ENCODE measurements around the gene ZNRF3.
"Not testable (repeated sequence)": the region's sequence is repeated elsewhere in the genome, so short reads cannot be mapped to it uniquely, and the experiment has no call there.

ZNRF3 gene

DNA sequence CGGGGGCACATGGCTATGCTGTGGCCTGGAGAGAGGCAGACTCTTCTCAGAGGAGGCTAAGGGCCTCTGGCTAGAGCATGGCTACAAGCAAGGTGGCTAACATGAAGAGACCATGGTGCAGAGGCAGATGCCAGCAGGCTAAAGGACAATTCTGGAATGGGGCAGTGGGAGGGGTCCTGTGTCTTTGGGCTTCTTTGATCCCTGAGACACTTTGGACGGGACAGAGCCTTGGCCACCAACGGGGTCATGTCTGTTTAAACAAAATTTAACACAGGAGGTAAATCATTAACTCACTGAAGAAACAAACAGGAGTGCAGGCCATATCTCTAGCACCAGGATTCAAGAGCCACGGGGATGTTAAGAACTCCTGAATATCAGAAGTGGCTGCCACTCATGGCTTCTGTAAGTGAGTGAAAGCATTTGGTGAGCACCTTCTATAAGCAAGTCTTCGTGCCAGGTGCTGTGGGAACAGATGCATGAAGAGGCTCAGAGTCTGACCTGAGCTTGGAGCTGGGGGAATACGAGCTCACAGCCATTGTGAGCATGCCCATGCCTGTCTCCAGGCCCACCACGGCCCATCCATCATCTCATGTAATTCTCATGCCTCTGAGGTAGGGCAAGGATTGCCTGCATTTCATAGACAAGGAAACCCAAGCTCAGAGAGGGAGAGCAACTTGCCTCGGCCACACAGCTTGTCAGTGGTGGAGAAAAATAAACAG, 18.3 kb upstream of the ZNRF3 start (continued):
- TF ChIP-seq, protein P1, sequence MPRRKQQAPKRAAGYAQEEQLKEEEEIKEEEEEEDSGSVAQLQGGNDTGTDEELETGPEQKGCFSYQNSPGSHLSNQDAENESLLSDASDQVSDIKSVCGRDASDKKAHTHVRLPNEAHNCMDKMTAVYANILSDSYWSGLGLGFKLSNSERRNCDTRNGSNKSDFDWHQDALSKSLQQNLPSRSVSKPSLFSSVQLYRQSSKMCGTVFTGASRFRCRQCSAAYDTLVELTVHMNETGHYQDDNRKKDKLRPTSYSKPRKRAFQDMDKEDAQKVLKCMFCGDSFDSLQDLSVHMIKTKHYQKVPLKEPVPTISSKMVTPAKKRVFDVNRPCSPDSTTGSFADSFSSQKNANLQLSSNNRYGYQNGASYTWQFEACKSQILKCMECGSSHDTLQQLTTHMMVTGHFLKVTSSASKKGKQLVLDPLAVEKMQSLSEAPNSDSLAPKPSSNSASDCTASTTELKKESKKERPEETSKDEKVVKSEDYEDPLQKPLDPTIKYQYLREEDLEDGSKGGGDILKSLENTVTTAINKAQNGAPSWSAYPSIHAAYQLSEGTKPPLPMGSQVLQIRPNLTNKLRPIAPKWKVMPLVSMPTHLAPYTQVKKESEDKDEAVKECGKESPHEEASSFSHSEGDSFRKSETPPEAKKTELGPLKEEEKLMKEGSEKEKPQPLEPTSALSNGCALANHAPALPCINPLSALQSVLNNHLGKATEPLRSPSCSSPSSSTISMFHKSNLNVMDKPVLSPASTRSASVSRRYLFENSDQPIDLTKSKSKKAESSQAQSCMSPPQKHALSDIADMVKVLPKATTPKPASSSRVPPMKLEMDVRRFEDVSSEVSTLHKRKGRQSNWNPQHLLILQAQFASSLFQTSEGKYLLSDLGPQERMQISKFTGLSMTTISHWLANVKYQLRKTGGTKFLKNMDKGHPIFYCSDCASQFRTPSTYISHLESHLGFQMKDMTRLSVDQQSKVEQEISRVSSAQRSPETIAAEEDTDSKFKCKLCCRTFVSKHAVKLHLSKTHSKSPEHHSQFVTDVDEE (CRISPR knock-in tag; IDR thresholded peaks at IDR 0.05), result no peak

DNA sequence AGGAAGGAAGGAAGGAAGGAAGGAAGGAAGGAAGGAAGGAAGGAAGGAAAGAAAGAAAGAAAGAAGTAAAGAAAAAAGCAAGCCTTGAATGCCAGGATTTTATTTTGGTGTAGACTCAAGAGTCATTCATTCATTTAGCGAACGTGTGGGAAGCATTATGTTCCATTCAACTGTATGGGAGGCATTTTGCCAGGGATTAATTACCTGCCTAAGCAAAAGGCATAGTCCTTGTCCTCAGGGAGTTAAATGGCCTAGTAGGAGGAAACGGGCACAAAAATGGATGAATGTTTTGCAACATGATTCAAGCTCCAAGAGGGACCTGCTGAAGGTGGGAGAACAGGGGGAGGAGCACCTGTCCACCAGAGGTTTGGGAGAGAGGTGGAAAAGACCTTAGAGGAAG, 16.2 kb upstream of the ZNRF3 start:
- no peak for TF ChIP-seq ZFP30 (CRISPR knock-in tag; IDR thresholded peaks at IDR 0.05)
- TF ChIP-seq PPARA (CRISPR knock-in tag; IDR thresholded peaks at IDR 0.05; ENCODE audit: borderline replicate concordance), result no peak
- TF ChIP-seq BACH2 (CRISPR knock-in tag; IDR thresholded peaks at IDR 0.05; ENCODE audit: borderline replicate concordance), result no peak
- no peak for TF ChIP-seq ZNF70 (CRISPR knock-in tag; IDR thresholded peaks at IDR 0.05)
- TF ChIP-seq, protein P1 (CRISPR knock-in tag; IDR thresholded peaks at IDR 0.05), result no peak
- no peak for TF ChIP-seq ZNF565 (CRISPR knock-in tag; conservative IDR thresholded peaks at IDR 0.05; ENCODE audit: low read depth)
- no peak for TF ChIP-seq OSR1 (CRISPR knock-in tag; IDR thresholded peaks at IDR 0.05)
- no peak for TF ChIP-seq ZFP3 (CRISPR knock-in tag; IDR thresholded peaks at IDR 0.05)
- TF ChIP-seq RARB (CRISPR knock-in tag; IDR thresholded peaks at IDR 0.05), result no peak
- TF ChIP-seq, protein P2, sequence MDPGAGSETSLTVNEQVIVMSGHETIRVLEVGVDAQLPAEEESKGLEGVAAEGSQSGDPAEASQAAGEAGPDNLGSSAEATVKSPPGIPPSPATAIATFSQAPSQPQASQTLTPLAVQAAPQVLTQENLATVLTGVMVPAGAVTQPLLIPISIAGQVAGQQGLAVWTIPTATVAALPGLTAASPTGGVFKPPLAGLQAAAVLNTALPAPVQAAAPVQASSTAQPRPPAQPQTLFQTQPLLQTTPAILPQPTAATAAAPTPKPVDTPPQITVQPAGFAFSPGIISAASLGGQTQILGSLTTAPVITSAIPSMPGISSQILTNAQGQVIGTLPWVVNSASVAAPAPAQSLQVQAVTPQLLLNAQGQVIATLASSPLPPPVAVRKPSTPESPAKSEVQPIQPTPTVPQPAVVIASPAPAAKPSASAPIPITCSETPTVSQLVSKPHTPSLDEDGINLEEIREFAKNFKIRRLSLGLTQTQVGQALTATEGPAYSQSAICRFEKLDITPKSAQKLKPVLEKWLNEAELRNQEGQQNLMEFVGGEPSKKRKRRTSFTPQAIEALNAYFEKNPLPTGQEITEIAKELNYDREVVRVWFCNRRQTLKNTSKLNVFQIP (CRISPR knock-in tag; IDR thresholded peaks at IDR 0.05; ENCODE audit: borderline replicate concordance, low read depth), result no peak
- no peak for TF ChIP-seq GLIS3 (CRISPR knock-in tag; IDR thresholded peaks at IDR 0.05)
- TF ChIP-seq TCF4 (CRISPR knock-in tag; IDR thresholded peaks at IDR 0.05; ENCODE audit: borderline replicate concordance), result no peak
- TF ChIP-seq, protein P3, sequence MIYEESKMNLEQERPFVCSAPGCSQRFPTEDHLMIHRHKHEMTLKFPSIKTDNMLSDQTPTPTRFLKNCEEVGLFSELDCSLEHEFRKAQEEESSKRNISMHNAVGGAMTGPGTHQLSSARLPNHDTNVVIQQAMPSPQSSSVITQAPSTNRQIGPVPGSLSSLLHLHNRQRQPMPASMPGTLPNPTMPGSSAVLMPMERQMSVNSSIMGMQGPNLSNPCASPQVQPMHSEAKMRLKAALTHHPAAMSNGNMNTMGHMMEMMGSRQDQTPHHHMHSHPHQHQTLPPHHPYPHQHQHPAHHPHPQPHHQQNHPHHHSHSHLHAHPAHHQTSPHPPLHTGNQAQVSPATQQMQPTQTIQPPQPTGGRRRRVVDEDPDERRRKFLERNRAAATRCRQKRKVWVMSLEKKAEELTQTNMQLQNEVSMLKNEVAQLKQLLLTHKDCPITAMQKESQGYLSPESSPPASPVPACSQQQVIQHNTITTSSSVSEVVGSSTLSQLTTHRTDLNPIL (CRISPR knock-in tag; IDR thresholded peaks at IDR 0.05; ENCODE audit: low read depth), result no peak
- no peak for TF ChIP-seq ESRRG (CRISPR knock-in tag; IDR thresholded peaks at IDR 0.05)
- no peak for TF ChIP-seq CSDC2 (CRISPR knock-in tag; IDR thresholded peaks at IDR 0.05)
- TF ChIP-seq TOX (CRISPR knock-in tag; IDR thresholded peaks at IDR 0.05; ENCODE audit: borderline replicate concordance), result no peak
- no peak for TF ChIP-seq ISL1 (CRISPR knock-in tag; IDR thresholded peaks at IDR 0.05)
- TF ChIP-seq ZC3H10 (CRISPR knock-in tag; IDR thresholded peaks at IDR 0.05), result no peak

DNA sequence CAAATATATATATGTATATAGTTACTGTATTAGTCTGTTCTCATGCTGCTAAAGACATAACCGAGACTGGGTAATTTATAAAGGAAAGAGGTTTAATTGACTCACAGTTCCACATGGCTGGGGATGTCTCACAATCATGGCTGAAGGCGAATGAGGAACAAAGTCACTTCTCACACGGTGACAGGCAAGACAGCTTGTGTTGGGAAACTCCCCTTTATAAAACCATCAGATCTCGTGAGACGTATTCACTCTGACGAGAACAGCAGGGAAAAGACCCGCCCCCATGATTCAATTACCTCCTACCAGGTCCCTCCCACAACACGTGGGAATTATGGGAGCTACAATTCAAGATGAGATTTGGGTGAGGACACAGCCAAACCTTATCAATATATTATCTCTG, 15.0 kb upstream of the ZNRF3 start:
- not testable (repeated sequence) for ATAC-seq

More for the DNA sequence above, 16.2 kb upstream of the ZNRF3 start:
- no peak for ATAC-seq

DNA sequence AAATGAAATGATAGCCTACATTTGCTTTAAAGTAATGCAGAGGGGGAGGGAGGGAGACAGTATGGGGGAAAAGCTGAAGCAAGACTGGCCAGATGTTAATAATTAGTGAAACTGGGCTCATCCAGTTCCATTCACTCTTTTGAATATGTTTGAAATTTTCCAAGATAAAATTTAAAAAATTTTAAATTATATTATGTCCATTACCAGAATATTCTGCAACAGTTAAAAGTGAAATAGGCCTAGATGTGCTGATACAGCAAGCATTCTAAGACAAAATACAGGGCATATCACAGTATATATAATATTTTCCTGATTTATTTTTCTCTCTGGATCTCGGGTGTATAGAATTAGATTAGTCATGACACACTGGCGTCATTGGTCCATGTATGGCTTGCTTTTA, 13.6 kb upstream of the ZNRF3 start:
- TF ChIP-seq ZNF70 (CRISPR knock-in tag; IDR thresholded peaks at IDR 0.05), result no peak
- no peak for TF ChIP-seq ESRRG (CRISPR knock-in tag; IDR thresholded peaks at IDR 0.05)
- TF ChIP-seq ZFP3 (CRISPR knock-in tag; IDR thresholded peaks at IDR 0.05), result no peak
- no peak for TF ChIP-seq BACH2 (CRISPR knock-in tag; IDR thresholded peaks at IDR 0.05; ENCODE audit: borderline replicate concordance)
- no peak for TF ChIP-seq RARB (CRISPR knock-in tag; IDR thresholded peaks at IDR 0.05)
- peak; percentile 84 for TF ChIP-seq TCF4 (CRISPR knock-in tag; IDR thresholded peaks at IDR 0.05; ENCODE audit: borderline replicate concordance)
- TF ChIP-seq, protein P4, sequence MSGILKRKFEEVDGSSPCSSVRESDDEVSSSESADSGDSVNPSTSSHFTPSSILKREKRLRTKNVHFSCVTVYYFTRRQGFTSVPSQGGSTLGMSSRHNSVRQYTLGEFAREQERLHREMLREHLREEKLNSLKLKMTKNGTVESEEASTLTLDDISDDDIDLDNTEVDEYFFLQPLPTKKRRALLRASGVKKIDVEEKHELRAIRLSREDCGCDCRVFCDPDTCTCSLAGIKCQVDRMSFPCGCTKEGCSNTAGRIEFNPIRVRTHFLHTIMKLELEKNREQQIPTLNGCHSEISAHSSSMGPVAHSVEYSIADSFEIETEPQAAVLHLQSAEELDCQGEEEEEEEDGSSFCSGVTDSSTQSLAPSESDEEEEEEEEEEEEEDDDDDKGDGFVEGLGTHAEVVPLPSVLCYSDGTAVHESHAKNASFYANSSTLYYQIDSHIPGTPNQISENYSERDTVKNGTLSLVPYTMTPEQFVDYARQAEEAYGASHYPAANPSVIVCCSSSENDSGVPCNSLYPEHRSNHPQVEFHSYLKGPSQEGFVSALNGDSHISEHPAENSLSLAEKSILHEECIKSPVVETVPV (CRISPR knock-in tag; IDR thresholded peaks at IDR 0.05), result no peak
- ATAC-seq, result peak; percentile 60; the same call in 2 of the 3 replicates

All from SK-N-SH treated with all-trans-retinoic acid at 6 μM for 48 hours (cell line).